IMR-90 (cell line): ENCODE results near the gene DCC. TPM values are rescaled to one million over a fixed set of nuclear protein-coding genes. Genes with fewer than 3 reads are reported as not detected.

Experiments used
- ATAC-seq: fragments of 200-7000 bp; cut with Tn5 transposase; 2 replicates; pipeline ENCODE4 v1.9.1; 2020; ENCODE audit warnings: low read depth, mild to moderate bottlenecking, moderate library complexity
- BruUV-seq: library from RNA; stranded (reverse); fragments of 400-500 nt; replicated peaks from 2 replicates; lab custom pipeline; 2021; lab: Mats Ljungman, UMichigan
- CTCF ChIA-PET: fragments of 300-600 bp; formaldehyde crosslinking; extraction: SDS; loops from one replicate; lab custom pipeline; 2021; ENCODE audit warnings: antibody characterized with exemption; lab: Yijun Ruan, JAX
- POLR2A ChIA-PET: fragments of 300-600 bp; sonication (Branson Sonifier 250); formaldehyde crosslinking; loops from one replicate; lab custom pipeline; 2022; ENCODE audit warnings: antibody characterized with exemption; ENCODE audit not compliant: unreplicated experiment; lab: Charles Lee
- DNase-seq: peaks from one replicate; pipeline ENCODE4 v3.0.0; 2013
- H2AFZ ChIP-seq: replicated peaks from 2 replicates; pipeline ENCODE3; 2013; ENCODE audit warnings: low read length, mild to moderate bottlenecking; ENCODE audit not compliant: poor library complexity
- H2AK5ac ChIP-seq: 2 replicates; pipeline ENCODE4 v1.6.1; 2013; ENCODE audit warnings: low read depth, low read length, inconsistent platforms
- H2AK9ac ChIP-seq: replicated peaks from 2 replicates; pipeline ENCODE3; 2013; ENCODE audit warnings: mild to moderate bottlenecking, low read depth, low read length, moderate library complexity; ENCODE audit not compliant: poor library complexity
- H2BK120ac ChIP-seq: 2 replicates; pipeline ENCODE4 v1.6.1; 2013; ENCODE audit warnings: low read depth, low read length, inconsistent platforms
- H2BK15ac ChIP-seq: 3 replicates; pipeline ENCODE4 v1.6.1; 2013; ENCODE audit warnings: low read depth, low read length, inconsistent platforms
- H2BK20ac ChIP-seq: 2 replicates; pipeline ENCODE4 v1.6.1; 2013; ENCODE audit warnings: low read depth, mild to moderate bottlenecking, inconsistent platforms, low read length, moderate library complexity
- H2BK5ac ChIP-seq: 2 replicates; pipeline ENCODE4 v1.6.1; 2013; ENCODE audit warnings: mild to moderate bottlenecking, low read depth, low read length, inconsistent platforms; ENCODE audit not compliant: poor library complexity, severe bottlenecking
- H3K14ac ChIP-seq: replicated peaks from 2 replicates; pipeline ENCODE4 v1.6.1; 2013; ENCODE audit warnings: low read depth, low read length, inconsistent platforms
- H3K18ac ChIP-seq: 2 replicates; pipeline ENCODE4 v1.6.1; 2013; ENCODE audit warnings: low read depth, low read length, control low read depth
- H3K23ac ChIP-seq: 2 replicates; pipeline ENCODE4 v1.6.1; 2013; ENCODE audit warnings: low read depth, low read length, inconsistent platforms
- H3K27ac ChIP-seq: 2 replicates; pipeline ENCODE4 v1.5.1; 2013; ENCODE audit warnings: mild to moderate bottlenecking, control low read depth, low read length; ENCODE audit not compliant: insufficient read depth
- H3K27me3 ChIP-seq: 2 replicates; pipeline ENCODE4 v1.6.1; 2013; ENCODE audit warnings: low read length; ENCODE audit not compliant: control insufficient read depth, insufficient read depth
- H3K36me3 ChIP-seq: 2 replicates; pipeline ENCODE4 v1.6.1; 2013; ENCODE audit warnings: low read length, mixed read lengths; ENCODE audit not compliant: control insufficient read depth, insufficient read depth
- H3K4ac ChIP-seq: 2 replicates; pipeline ENCODE4 v1.6.1; 2013; ENCODE audit warnings: low read depth, low read length, inconsistent platforms
- H3K4me1 ChIP-seq: 2 replicates; pipeline ENCODE4 v1.6.1; 2013; ENCODE audit warnings: low read length, mixed read lengths; ENCODE audit not compliant: control insufficient read depth, insufficient read depth
- H3K4me2 ChIP-seq: 2 replicates; pipeline ENCODE4 v1.6.1; 2013; ENCODE audit warnings: low read depth, mild to moderate bottlenecking, control low read depth, low read length, moderate library complexity
- H3K4me3 ChIP-seq: 2 replicates; pipeline ENCODE4 v1.5.1; 2013; ENCODE audit warnings: low read depth, mild to moderate bottlenecking, control low read depth, low read length, moderate library complexity; ENCODE audit not compliant: insufficient read depth
- H3K56ac ChIP-seq: 2 replicates; pipeline ENCODE4 v1.6.1; 2013; ENCODE audit warnings: low read length, inconsistent platforms; ENCODE audit not compliant: insufficient read depth; ENCODE audit errors: extremely low read depth
- H3K79me1 ChIP-seq, 2 experiments: 2 replicates each; pipeline ENCODE4 v1.6.1; 2013; ENCODE audit warnings: low read length in 2 of 2, inconsistent platforms in 1 of 2, low read depth in 1 of 2
- H3K9ac ChIP-seq: 2 replicates; pipeline ENCODE4 v1.6.1; 2013; ENCODE audit warnings: low read depth, low read length, control low read depth
- H3K9me1 ChIP-seq: 2 replicates; pipeline ENCODE4 v1.6.1; 2013; ENCODE audit warnings: low read length, inconsistent platforms; ENCODE audit not compliant: insufficient read depth
- H3K9me3 ChIP-seq: 2 replicates; pipeline ENCODE4 v1.6.1; 2013; ENCODE audit warnings: low read length; ENCODE audit not compliant: control insufficient read depth, insufficient read depth
- H4K20me1 ChIP-seq: 2 replicates; pipeline ENCODE4 v1.6.1; 2013; ENCODE audit warnings: low read length, inconsistent platforms; ENCODE audit not compliant: insufficient read depth
- H4K5ac ChIP-seq: 2 replicates; pipeline ENCODE4 v1.6.1; 2013; ENCODE audit warnings: mild to moderate bottlenecking, low read depth, low read length, control low read depth
- H4K8ac ChIP-seq, 2 experiments: 2 replicates each; pipeline ENCODE4 v1.6.1; 2013; ENCODE audit warnings: low read depth in 2 of 2, low read length in 2 of 2, control low read depth in 1 of 2, inconsistent platforms in 1 of 2
- H4K91ac ChIP-seq: 2 replicates; pipeline ENCODE4 v1.6.1; 2013; ENCODE audit warnings: low read depth, low read length, inconsistent platforms; ENCODE audit not compliant: insufficient read depth
- BHLHE40 ChIP-seq: fragments of 150-350 bp; IDR thresholded peaks from 2 replicates; pipeline ENCODE4 v1.6.1; 2016; ENCODE audit warnings: mild to moderate bottlenecking, low read depth, low read length
- CEBPB ChIP-seq: IDR thresholded peaks from 2 replicates; pipeline ENCODE4 v1.6.1; 2012; ENCODE audit warnings: low read depth, low read length, improper control_type of control experiment
- FOS ChIP-seq: fragments of 150-350 bp; IDR thresholded peaks from 2 replicates; pipeline ENCODE4 v1.6.1; 2016; ENCODE audit warnings: low read depth, low read length
- MAFK ChIP-seq: IDR thresholded peaks from 2 replicates; pipeline ENCODE4 v1.6.1; 2012; ENCODE audit warnings: low read depth, low read length, improper control_type of control experiment
- MAZ ChIP-seq: IDR thresholded peaks from 2 replicates; pipeline ENCODE4 v1.6.1; 2012; ENCODE audit warnings: low read depth, mild to moderate bottlenecking, low read length, improper control_type of control experiment, moderate library complexity, borderline replicate concordance
- MXI1 ChIP-seq: IDR thresholded peaks from 2 replicates; pipeline ENCODE4 v1.6.1; 2012; ENCODE audit warnings: low read depth, mild to moderate bottlenecking, low read length, moderate library complexity, borderline replicate concordance
- NFE2L2 ChIP-seq: fragments of 150-350 bp; IDR thresholded peaks from 2 replicates; pipeline ENCODE4 v1.6.1; 2016; ENCODE audit warnings: low read depth, mild to moderate bottlenecking, low read length
- POLR2A ChIP-seq: IDR thresholded peaks from 2 replicates; pipeline ENCODE4 v1.6.1; 2012; ENCODE audit warnings: mild to moderate bottlenecking, low read depth, low read length
- RAD21 ChIP-seq: IDR thresholded peaks from 2 replicates; pipeline ENCODE4 v1.6.1; 2012; ENCODE audit warnings: low read length, improper control_type of control experiment
- RCOR1 ChIP-seq: IDR thresholded peaks from 2 replicates; pipeline ENCODE4 v1.6.1; 2012; ENCODE audit warnings: mild to moderate bottlenecking, low read length, improper control_type of control experiment; ENCODE audit not compliant: insufficient replicate concordance
- RFX5 ChIP-seq: IDR thresholded peaks from 2 replicates; pipeline ENCODE4 v1.8.0; 2012; ENCODE audit warnings: low read depth, mild to moderate bottlenecking, low read length, moderate library complexity
- SMC3 ChIP-seq: fragments of 150-350 bp; IDR thresholded peaks from 2 replicates; pipeline ENCODE4 v1.6.1; 2016; ENCODE audit warnings: low read depth, mild to moderate bottlenecking, antibody characterized with exemption, low read length, moderate library complexity
- WGBS, 2 experiments: methylation state at CpG; one replicate each; pipeline versions ENCODE4 v1.1.5 to v1.1.7; 2013; ENCODE audit warnings: missing lambda C conversion rate in 2 of 2; ENCODE audit not compliant: insufficient read length in 1 of 2; ENCODE audit errors: extremely low coverage in 2 of 2; 5-methylcytosine and 5-hydroxymethylcytosine counted together
- dilution Hi-C: fragments of 300-500 bp; cut with HindIII; formaldehyde crosslinking; loops from one replicate; pipeline ENCODE4 v1.14.3; 2018; ENCODE audit warnings: low sequenced_read_pairs; ENCODE audit not compliant: unreplicated experiment
- in situ Hi-C: fragments of 300-500 bp; cut with MboI; formaldehyde crosslinking; loops from 3 replicates; pipeline ENCODE4 v1.14.3; 2019; ENCODE audit warnings: low sequenced_read_pairs, inconsistent platforms, mixed read lengths
- intact Hi-C: fragments of 100-400 bp; cut with micrococcal nuclease; formaldehyde crosslinking; loops from 2 replicates; pipeline ENCODE4 v1.10.0; 2022
- polyA plus RNA-seq, 3 experiments: library from polyadenylated mRNA; depleted of rRNA; stranded (reverse); fragments of >200 nt; gene quantifications; 2 replicates each; pipeline ENCODE4 v1.2.3, GENCODE V29; 2012; ENCODE audit warnings: low replicate concordance in 1 of 3
- total RNA-seq: library from RNA; depleted of rRNA; stranded (reverse); fragments of >200 nt; gene quantifications from 2 replicates; pipeline ENCODE4 v1.2.3, GENCODE V29; 2012
- TF ChIP-seq, protein P1 (sequence below): fragments of 150-350 bp; IDR thresholded peaks from 2 replicates; pipeline ENCODE4 v1.6.1; 2016; ENCODE audit warnings: low read depth, mild to moderate bottlenecking, low read length, moderate library complexity, borderline replicate concordance
- TF ChIP-seq, protein P2 (sequence below): conservative IDR thresholded peaks from 2 replicates; pipeline ENCODE4 v1.5.1; 2012; ENCODE audit warnings: mild to moderate bottlenecking, low read depth, low read length, improper control_type of control experiment

Gene DCC
- total and polyA plus RNA-seq, 2 of the 4 experiments (the other 2 are of a cell fraction): 0.31 to 0.54 TPM

DNA sequence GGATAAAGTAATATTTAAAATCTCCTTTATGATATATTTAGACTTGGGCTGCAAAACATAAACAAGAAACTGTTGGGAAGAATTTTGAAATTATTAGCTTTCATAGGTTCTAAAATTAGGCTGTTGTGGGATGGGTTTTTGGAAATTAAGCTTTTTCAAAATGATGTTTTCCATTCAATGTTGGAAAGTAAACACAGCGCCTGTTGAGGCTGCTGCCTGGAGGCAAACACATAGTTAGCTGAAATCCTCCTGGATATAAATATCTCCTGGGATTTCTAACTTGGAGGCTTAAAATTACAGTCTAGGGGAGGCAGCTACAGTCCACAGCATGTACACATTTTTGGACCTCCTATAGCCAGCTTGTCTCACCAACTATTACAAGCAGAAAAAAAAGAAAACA, 197.3 kb downstream of the DCC start:
- intact Hi-C loops (no loop called here), dilution Hi-C loops (no loop called here), in situ Hi-C loops (no loop called here)
- Histone ChIP-seq H3K79me1 (no peaks in the 10 kb centered on the region), H2AK5ac (no peak overlapping the region), H3K9me1 (no peaks in the 10 kb centered on the region), H3K27me3 (no peaks in the 10 kb centered on the region), H3K4ac (no peak overlapping the region), H3K9ac (no peak overlapping the region), H4K8ac (no peak overlapping the region), H3K36me3 (no peaks in the 10 kb centered on the region), H2AFZ (no peak overlapping the region), H2BK20ac (no peak overlapping the region), H3K4me3 (no peak overlapping the region), H4K20me1 (no peaks in the 10 kb centered on the region), H2AK9ac (no peak overlapping the region), H2BK120ac (no peak overlapping the region), H3K18ac (no peak overlapping the region), H4K5ac (no peak overlapping the region), H3K4me1 (no peaks in the 10 kb centered on the region), H3K23ac (no peak overlapping the region), H3K14ac (no peak overlapping the region), H2BK5ac (no peak overlapping the region), H3K27ac (no peak overlapping the region), H3K4me2 (no peak overlapping the region), H3K9me3 (peaks cover 2% of the 10 kb centered on the region; the same call in 1 of the 2 replicates), H3K56ac (no peak overlapping the region), H2BK15ac (no peak overlapping the region), H4K91ac (no peak overlapping the region)
- no CpG with 5 or more reads among the region's 1 CpG for WGBS, 2 experiments
- CTCF ChIA-PET: interaction anchor here (0.6 kb wide), 1 partner anchor 1180 kb away, joined by 3 read pairs; no protein-coding TSS in a partner anchor
- no peak for DNase-seq
- POLR2A ChIA-PET: no interaction called here
- TF ChIP-seq NFE2L2: no peak
- no peak for TF ChIP-seq POLR2A
- TF ChIP-seq RFX5: no peak
- no peak for TF ChIP-seq MXI1
- no peak for TF ChIP-seq BHLHE40
- TF ChIP-seq RCOR1: no peak
- no peak for TF ChIP-seq SMC3
- no peak for TF ChIP-seq RAD21
- TF ChIP-seq, protein P1, sequence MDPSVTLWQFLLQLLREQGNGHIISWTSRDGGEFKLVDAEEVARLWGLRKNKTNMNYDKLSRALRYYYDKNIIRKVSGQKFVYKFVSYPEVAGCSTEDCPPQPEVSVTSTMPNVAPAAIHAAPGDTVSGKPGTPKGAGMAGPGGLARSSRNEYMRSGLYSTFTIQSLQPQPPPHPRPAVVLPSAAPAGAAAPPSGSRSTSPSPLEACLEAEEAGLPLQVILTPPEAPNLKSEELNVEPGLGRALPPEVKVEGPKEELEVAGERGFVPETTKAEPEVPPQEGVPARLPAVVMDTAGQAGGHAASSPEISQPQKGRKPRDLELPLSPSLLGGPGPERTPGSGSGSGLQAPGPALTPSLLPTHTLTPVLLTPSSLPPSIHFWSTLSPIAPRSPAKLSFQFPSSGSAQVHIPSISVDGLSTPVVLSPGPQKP: no peak
- TF ChIP-seq, protein P2, sequence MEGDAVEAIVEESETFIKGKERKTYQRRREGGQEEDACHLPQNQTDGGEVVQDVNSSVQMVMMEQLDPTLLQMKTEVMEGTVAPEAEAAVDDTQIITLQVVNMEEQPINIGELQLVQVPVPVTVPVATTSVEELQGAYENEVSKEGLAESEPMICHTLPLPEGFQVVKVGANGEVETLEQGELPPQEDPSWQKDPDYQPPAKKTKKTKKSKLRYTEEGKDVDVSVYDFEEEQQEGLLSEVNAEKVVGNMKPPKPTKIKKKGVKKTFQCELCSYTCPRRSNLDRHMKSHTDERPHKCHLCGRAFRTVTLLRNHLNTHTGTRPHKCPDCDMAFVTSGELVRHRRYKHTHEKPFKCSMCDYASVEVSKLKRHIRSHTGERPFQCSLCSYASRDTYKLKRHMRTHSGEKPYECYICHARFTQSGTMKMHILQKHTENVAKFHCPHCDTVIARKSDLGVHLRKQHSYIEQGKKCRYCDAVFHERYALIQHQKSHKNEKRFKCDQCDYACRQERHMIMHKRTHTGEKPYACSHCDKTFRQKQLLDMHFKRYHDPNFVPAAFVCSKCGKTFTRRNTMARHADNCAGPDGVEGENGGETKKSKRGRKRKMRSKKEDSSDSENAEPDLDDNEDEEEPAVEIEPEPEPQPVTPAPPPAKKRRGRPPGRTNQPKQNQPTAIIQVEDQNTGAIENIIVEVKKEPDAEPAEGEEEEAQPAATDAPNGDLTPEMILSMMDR: no peak
- no peak for TF ChIP-seq MAZ
- no peak for TF ChIP-seq MAFK
- no peak for TF ChIP-seq FOS
- no peak for TF ChIP-seq CEBPB
- no peak for ATAC-seq
- no TSS peak for BruUV-seq
